Epithelial cell of proximal tubule (primary cell): ENCODE measurements around the gene GTSE1. TPM values are rescaled to one million over a fixed set of nuclear protein-coding genes. Genes with fewer than 3 reads are reported as not detected.
"Not testable (repeated sequence)": the region's sequence is repeated elsewhere in the genome, so short reads cannot be mapped to it uniquely, and the experiment has no call there.

ENCODE experiments used
- DNase-seq: peaks from one replicate; pipeline ENCODE4 v3.0.0-alpha.2; 2011; ENCODE audit warnings: low read depth
- H3K4me3 ChIP-seq: 2 replicates; pipeline ENCODE4 v1.5.1; 2011; ENCODE audit warnings: low read depth, mild to moderate bottlenecking, low read length
- total RNA-seq: library from RNA; depleted of rRNA; stranded (reverse); fragments of >200 nt; gene quantifications from 2 replicates; pipeline ENCODE4 v1.2.3, GENCODE V29; 2015
- TF ChIP-seq, protein P1 (sequence below): conservative IDR thresholded peaks from 2 replicates; pipeline ENCODE4 v1.5.1; 2012; ENCODE audit warnings: low read depth, mild to moderate bottlenecking, low read length

The GTSE1 gene
- total RNA-seq, 1 donor from 2014 or later = 18.2 TPM

DNA sequence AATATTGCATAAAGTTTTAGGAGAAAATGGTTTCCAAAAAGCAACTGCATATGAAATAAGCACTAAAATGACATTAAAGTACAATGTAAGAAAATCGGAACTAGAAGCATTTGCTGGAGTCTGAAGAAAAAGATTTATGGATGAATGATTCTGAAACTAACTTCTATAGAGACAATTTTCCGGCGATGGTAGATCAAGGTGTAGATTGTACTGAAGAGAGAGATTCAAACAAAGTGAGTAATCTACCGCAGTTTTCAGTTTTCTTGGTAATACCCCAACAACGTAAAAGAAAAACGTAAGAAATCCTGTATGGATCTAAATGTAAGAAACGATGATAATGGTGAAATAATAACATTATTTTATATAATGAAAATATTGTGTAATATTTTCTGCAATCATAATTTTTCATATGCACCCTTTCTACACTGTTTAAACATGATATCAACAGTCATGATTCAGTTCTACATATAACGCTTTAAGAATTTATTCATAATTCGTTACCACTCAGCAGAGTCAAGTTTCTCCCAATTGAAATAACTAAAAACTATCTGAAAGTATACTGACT lies 44.8 kb upstream of the GTSE1 start:
- no peak overlapping the region for H3K4me3 ChIP-seq
- no peak for DNase-seq

DNA sequence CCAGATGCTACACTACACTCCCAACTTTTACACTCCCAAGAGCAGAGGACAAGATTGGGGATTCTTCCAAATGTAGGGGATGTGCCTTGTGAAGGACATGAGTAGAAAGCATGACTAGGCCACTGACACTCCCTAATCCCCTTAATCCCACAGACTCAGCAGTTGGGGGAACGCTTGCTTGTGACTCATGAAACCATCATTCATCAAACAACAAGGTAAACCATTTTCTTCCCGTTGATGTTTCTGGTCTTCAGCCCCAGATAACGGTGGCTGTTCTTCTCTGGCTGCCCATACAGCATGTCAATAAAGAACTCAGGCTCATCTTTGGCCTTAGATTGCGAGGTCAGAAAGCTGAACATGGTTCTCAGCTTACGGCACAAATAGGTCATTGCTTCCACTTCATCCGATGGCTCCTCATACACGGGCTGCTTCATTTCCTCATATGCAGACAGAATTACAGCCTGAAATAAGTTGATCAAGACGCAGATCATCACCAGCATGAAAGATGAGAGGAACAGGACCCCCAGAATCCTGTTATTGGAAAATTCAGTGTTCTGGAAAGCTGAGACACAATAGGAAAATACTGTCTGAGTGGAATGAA lies 40.2 kb upstream of the GTSE1 start:
- H3K4me3 ChIP-seq = no peak overlapping the region
- TF ChIP-seq, protein P1, sequence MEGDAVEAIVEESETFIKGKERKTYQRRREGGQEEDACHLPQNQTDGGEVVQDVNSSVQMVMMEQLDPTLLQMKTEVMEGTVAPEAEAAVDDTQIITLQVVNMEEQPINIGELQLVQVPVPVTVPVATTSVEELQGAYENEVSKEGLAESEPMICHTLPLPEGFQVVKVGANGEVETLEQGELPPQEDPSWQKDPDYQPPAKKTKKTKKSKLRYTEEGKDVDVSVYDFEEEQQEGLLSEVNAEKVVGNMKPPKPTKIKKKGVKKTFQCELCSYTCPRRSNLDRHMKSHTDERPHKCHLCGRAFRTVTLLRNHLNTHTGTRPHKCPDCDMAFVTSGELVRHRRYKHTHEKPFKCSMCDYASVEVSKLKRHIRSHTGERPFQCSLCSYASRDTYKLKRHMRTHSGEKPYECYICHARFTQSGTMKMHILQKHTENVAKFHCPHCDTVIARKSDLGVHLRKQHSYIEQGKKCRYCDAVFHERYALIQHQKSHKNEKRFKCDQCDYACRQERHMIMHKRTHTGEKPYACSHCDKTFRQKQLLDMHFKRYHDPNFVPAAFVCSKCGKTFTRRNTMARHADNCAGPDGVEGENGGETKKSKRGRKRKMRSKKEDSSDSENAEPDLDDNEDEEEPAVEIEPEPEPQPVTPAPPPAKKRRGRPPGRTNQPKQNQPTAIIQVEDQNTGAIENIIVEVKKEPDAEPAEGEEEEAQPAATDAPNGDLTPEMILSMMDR = no peak
- no peak for DNase-seq

More for the DNA sequence above, 44.8 kb upstream of the GTSE1 start:
- TF ChIP-seq, protein P1 = no peak

DNA sequence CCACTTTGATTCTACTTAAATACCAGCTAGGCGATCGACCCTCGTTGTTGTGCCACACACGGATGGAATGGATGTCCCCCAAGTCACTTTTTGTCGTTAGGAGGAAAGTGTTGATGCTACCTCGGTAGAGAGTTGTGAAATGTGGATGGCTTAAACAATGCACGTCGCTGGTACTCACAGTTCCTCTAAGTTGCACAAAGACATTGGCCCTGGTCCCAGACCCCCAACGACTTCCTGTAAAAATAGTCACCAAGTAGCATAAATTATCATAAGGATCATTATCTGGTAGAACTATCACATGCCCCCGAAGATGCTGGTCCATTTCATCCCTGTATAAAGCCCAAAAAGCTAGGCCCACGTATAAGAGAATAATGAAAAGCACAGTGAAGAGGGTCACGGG lies 37.3 kb upstream of the GTSE1 start:
- no peak overlapping the region for H3K4me3 ChIP-seq
- TF ChIP-seq, protein P1 = no peak

DNA sequence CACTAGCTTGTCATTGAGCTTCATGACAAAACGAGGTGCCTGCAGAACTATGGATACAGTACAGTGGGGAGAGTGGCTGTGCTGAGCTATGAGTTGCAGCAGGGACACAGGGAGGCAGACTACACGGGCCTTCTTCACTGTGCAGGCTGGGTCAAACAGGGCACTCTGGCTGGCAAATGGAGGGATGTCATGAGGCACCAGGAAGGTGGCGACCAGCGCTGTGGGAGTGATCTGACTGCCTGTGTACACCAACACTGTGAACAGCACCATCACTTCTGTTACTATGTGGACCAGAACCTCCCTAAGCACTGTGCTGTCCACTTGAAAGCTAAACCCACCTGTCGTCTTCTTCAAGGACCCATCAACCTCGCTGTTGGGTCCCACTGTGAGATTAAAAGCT lies 36.6 kb upstream of the GTSE1 start:
- DNase-seq = no peak
- H3K4me3 ChIP-seq = no peak overlapping the region
- TF ChIP-seq, protein P1 = no peak

More for the DNA sequence above, 37.3 kb upstream of the GTSE1 start:
- no peak for DNase-seq

DNA sequence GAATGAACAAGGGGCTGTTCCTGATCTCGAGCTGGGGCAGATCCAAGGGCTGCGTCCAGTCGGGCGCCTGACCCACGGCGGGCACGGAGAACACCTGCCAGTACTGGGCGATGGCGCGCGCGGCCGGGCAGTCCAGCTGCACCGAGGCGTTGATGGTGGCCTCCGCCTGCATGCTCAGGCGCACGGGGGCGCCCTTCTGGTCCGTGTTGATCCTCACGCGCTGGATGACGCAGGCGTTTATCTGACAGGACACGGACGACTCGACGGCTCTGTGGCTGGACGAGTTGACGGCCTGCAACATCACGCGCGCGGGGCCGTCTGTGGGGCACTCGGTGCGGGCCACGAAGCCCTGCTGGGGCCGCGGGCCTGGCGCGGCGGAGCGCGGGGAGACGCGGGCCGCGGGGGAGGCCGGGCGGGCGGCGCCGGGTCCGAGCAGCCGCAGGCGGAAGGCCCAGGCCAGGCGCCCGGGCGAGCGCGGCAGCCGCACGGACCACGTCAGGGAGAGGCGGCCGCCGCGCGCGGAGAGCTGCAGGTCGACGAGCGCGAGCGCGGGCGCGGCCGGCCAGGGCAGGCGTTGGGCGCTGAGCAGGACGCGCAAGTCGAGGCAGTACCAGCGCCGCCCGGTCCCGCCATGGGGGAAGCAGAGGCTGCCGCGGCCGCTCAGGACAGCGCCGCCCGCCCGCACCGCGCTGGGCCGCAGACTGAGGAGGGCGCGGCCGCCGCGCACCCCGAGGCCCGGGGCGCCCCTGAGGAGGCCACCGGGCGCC lies 34.0 kb upstream of the GTSE1 start:
- no peak overlapping the region for H3K4me3 ChIP-seq
- no peak for DNase-seq
- TF ChIP-seq, protein P1 = peak; percentile 9

DNA sequence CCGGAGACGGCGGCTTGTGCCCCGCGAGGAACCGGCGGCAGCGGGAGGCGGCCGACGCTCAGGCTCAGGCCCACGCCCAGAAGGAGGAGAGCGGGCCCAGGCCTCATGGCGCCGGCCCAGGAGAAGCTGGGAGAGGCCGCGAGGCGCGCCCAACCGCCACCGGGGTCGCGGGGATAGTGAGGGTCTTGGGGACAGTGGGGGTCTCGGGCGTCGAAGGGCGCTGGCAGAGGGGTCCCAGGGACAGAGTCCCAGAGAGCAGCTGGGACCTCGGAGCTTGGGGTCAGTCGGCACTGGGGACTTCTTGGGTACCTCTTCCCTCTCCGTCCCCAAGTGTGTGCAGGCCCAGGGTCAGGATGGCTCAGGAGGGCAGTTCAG lies 33.5 kb upstream of the GTSE1 start, which contains the start of gene PKDREJ:
Gene PKDREJ, minus strand, starts transcription at position 128 of the 375 bp plus-strand sequence. Its CDS starts 21 bp downstream, at position 107.
- DNase-seq = no peak
- TF ChIP-seq, protein P1 = no peak
- H3K4me3 ChIP-seq = no peak within 1 kb of the TSS

DNA sequence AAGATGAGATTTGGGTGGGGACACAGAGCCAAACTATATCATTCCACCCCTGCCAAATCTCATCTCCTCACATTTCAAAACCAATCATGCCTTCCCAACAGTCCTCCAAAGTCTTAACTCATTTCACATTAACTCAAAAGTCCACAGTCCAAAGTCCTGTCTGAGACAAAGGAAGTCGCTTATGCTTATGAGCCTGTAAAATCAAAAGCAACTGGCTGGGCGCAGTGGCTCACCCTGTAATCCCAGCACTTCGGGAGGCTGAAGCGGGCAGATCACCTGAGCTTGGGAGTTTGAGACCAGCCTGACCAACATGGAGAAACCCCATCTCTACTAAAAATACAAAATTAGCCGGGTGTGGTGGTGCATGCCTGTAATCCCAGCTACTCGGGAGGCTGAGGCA lies 32.1 kb upstream of the GTSE1 start:
- DNase-seq, H3K4me3 ChIP-seq: not testable (repeated sequence)

DNA sequence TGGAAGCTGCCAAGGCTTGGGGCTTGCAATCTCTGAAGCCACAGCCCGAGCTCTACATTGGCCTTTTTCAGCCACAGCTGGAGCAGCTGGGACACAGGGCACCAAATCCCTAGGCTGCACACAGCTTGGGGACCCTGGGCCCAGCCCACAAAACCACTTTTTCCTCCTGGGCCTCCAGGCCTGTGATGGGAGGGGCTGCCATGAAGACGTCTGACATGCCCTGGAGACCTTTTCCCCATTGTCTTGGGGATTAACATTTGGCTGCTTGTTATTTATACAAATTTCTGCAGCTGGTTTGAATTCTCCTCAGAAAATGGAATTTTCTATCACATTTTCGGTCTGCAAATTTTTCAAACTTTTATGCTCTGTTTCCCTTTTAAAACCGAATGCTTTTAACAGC lies 31.0 kb upstream of the GTSE1 start:
- DNase-seq, H3K4me3 ChIP-seq: not testable (repeated sequence)
